WTC11 (cell line): ENCODE data around the gene KCNAB3. TPM values are rescaled to one million over a fixed set of nuclear protein-coding genes. Genes with fewer than 3 reads are reported as not detected.

ENCODE experiments used
- ATAC-seq: fragments of 200-7000 bp; cut with Tn5 transposase; 2 replicates; pipeline ENCODE4 v1.10.0; 2021; ENCODE audit warnings: mild to moderate bottlenecking, moderate library complexity
- CTCF ChIA-PET: fragments of 300-600 bp; sonication (Branson Sonifier 250); formaldehyde crosslinking; loops from one replicate; lab custom pipeline; 2021; ENCODE audit warnings: antibody characterized with exemption; lab: Charles Lee
- POLR2A ChIA-PET: fragments of 350-600 bp; sonication (Branson Sonifier 250); formaldehyde crosslinking; loops from one replicate; lab custom pipeline; 2021; ENCODE audit warnings: antibody characterized with exemption; lab: Charles Lee
- DNase-seq: peaks from one replicate; pipeline ENCODE4 v3.0.0; 2021; ENCODE audit warnings: low spot score
- H3K27ac Mint-ChIP-seq: 2 replicates; pipeline ENCODE4 v1.8.0; 2021; ENCODE audit warnings: mixed read lengths
- H3K27me3 Mint-ChIP-seq: 2 replicates; pipeline ENCODE4 v1.8.0; 2021; ENCODE audit warnings: low read depth, mild to moderate bottlenecking, moderate library complexity, mixed read lengths
- H3K36me3 Mint-ChIP-seq: 2 replicates; pipeline ENCODE4 v1.8.0; 2021; ENCODE audit warnings: mixed read lengths
- H3K4me1 Mint-ChIP-seq: 2 replicates; pipeline ENCODE4 v1.8.0; 2022; ENCODE audit warnings: mixed read lengths
- H3K4me3 Mint-ChIP-seq: 2 replicates; pipeline ENCODE4 v1.8.0; 2021; ENCODE audit warnings: mild to moderate bottlenecking, moderate library complexity, mixed read lengths
- H3K9me3 Mint-ChIP-seq: 2 replicates; pipeline ENCODE4 v1.8.0; 2021; ENCODE audit warnings: mixed read lengths
- ARID4B ChIP-seq: sonication (generic); formaldehyde crosslinking; IDR thresholded peaks from 2 replicates; pipeline ENCODE4 v1.8.0; 2023; ENCODE audit warnings: missing genetic modification reagents, mild to moderate bottlenecking, borderline replicate concordance
- ESRRA ChIP-seq: sonication (generic); formaldehyde crosslinking; IDR thresholded peaks from 2 replicates; pipeline ENCODE4 v1.8.1; 2022; ENCODE audit warnings: mild to moderate bottlenecking, missing genetic modification reagents, borderline replicate concordance
- KAT7 ChIP-seq: sonication (generic); formaldehyde crosslinking; IDR thresholded peaks from 2 replicates; pipeline ENCODE4 v1.8.1; 2023; ENCODE audit warnings: missing genetic modification reagents, mild to moderate bottlenecking, borderline replicate concordance
- NFE2L1 ChIP-seq: sonication (generic); formaldehyde crosslinking; IDR thresholded peaks from 2 replicates; pipeline ENCODE4 v1.8.1; 2023; ENCODE audit warnings: missing genetic modification reagents
- NR3C1 ChIP-seq: sonication (generic); formaldehyde crosslinking; conservative IDR thresholded peaks from 2 replicates; pipeline ENCODE4 v1.8.1; 2023; ENCODE audit warnings: low read depth, mild to moderate bottlenecking, missing genetic modification reagents
- RORB ChIP-seq: fragments of 250-450 bp; sonication (Bioruptor Pico); IDR thresholded peaks from 2 replicates; pipeline ENCODE4 v1.9.0; 2021; ENCODE audit warnings: mild to moderate bottlenecking
- SMAD4 ChIP-seq: sonication (generic); formaldehyde crosslinking; IDR thresholded peaks from 2 replicates; pipeline ENCODE4 v1.8.0; 2022; ENCODE audit warnings: mild to moderate bottlenecking, missing genetic modification reagents
- TCF7 ChIP-seq: sonication (generic); formaldehyde crosslinking; IDR thresholded peaks from 2 replicates; pipeline ENCODE4 v1.8.0; 2022; ENCODE audit warnings: mild to moderate bottlenecking, low read depth, missing genetic modification reagents, moderate library complexity
- ZNF416 ChIP-seq: fragments of 250-450 bp; sonication (Bioruptor Pico); IDR thresholded peaks from 2 replicates; pipeline ENCODE4 v1.9.0; 2021; ENCODE audit warnings: mild to moderate bottlenecking, inconsistent platforms
- ZNF423 ChIP-seq: fragments of 250-450 bp; sonication (Bioruptor Pico); IDR thresholded peaks from 2 replicates; pipeline ENCODE4 v2.1.2; 2022; ENCODE audit warnings: mild to moderate bottlenecking, moderate library complexity
- ZNF512 ChIP-seq: sonication (generic); formaldehyde crosslinking; IDR thresholded peaks from 2 replicates; pipeline ENCODE4 v1.8.1; 2022; ENCODE audit warnings: missing genetic modification reagents, borderline replicate concordance
- total RNA-seq: library from RNA; stranded (reverse); gene quantifications from 3 replicates; pipeline ENCODE4 v1.2.3, GENCODE V29; 2021
- TF ChIP-seq, protein P1 (sequence below): fragments of 250-450 bp; sonication (Bioruptor Pico); IDR thresholded peaks from 2 replicates; pipeline ENCODE4 v1.8.0; 2021; ENCODE audit warnings: mild to moderate bottlenecking
- TF ChIP-seq, protein P2 (sequence below): sonication (generic); formaldehyde crosslinking; IDR thresholded peaks from 2 replicates; pipeline ENCODE4 v1.8.0; 2022; ENCODE audit warnings: missing genetic modification reagents

The KCNAB3 gene
- total RNA-seq, 1 experiment from 2014 or later, result 3.2 TPM

DNA sequence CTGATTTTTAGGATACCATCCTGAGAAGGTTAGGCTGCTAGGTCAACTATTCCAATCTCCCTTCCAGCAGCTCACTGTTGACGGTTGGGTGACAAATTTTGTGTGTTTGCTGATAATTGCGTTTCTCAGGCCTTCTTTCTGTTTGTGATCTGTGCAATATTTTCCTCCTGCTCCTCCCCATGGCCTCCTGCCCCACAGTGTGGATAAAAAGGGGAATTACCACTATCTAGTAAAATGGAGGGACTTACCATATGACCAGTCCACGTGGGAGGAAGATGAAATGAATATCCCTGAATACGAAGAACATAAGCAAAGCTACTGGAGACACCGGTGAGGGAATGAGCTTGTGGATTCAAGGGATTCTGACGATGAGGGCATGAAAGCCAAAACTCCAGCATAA, 31.9 kb downstream of the KCNAB3 start:
- H3K4me3 Mint-ChIP-seq, result no peak overlapping the region
- ATAC-seq, result no peak
- no peaks in the 10 kb centered on the region for H3K4me1 Mint-ChIP-seq
- H3K27me3 Mint-ChIP-seq, result no peaks in the 10 kb centered on the region
- H3K27ac Mint-ChIP-seq, result no peak overlapping the region
- TF ChIP-seq ARID4B (CRISPR knock-in tag), result no peak
- TF ChIP-seq SMAD4 (CRISPR knock-in tag), result no peak
- TF ChIP-seq RORB (CRISPR knock-in tag), result no peak
- no peak for TF ChIP-seq ZNF423 (CRISPR knock-in tag)
- TF ChIP-seq, protein P1, sequence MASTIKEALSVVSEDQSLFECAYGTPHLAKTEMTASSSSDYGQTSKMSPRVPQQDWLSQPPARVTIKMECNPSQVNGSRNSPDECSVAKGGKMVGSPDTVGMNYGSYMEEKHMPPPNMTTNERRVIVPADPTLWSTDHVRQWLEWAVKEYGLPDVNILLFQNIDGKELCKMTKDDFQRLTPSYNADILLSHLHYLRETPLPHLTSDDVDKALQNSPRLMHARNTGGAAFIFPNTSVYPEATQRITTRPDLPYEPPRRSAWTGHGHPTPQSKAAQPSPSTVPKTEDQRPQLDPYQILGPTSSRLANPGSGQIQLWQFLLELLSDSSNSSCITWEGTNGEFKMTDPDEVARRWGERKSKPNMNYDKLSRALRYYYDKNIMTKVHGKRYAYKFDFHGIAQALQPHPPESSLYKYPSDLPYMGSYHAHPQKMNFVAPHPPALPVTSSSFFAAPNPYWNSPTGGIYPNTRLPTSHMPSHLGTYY (CRISPR knock-in tag), result no peak
- TF ChIP-seq ZNF416 (CRISPR knock-in tag), result no peak
- TF ChIP-seq NFE2L1 (CRISPR knock-in tag), result no peak
- no peak for TF ChIP-seq ZNF512 (CRISPR knock-in tag)
- TF ChIP-seq NR3C1 (CRISPR knock-in tag), result no peak
- ChIA-PET POLR2A (no interaction called here), CTCF (interaction anchor here (1.1 kb wide), 1 partner anchor 196 kb away, joined by 3 read pairs; no protein-coding TSS in a partner anchor)
- no peak for DNase-seq
- peaks cover 27% of the 10 kb centered on the region; the same call in 1 of the 2 replicates for H3K36me3 Mint-ChIP-seq
- H3K9me3 Mint-ChIP-seq, result no peaks in the 10 kb centered on the region

DNA sequence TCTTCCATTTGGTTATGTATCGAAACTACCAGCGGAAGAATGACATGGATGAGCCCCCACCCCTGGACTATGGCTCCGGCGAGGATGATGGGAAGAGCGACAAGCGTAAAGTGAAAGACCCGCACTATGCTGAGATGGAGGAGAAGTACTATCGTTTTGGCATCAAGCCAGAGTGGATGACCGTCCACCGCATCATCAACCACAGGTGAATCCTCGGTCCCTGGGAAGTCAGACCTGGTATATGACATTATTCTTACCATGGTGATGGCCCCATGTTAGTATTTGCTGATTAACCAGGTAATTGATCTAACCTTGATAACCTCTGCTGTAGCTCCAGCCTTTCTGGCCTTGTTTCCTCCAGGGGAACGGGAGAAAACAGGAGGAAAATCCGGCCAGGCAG, 32.6 kb downstream of the KCNAB3 start:
- POLR2A ChIA-PET, result no interaction called here
- CTCF ChIA-PET, result no interaction called here
- ATAC-seq (no peak), DNase-seq (no peak)
- Mint-ChIP-seq H3K36me3 (peaks cover 25% of the 10 kb centered on the region; the same call in 1 of the 2 replicates), H3K27ac (no peak overlapping the region), H3K4me3 (no peak overlapping the region), H3K27me3 (no peaks in the 10 kb centered on the region), H3K9me3 (no peaks in the 10 kb centered on the region), H3K4me1 (no peaks in the 10 kb centered on the region)
- TF ChIP-seq, protein P2, sequence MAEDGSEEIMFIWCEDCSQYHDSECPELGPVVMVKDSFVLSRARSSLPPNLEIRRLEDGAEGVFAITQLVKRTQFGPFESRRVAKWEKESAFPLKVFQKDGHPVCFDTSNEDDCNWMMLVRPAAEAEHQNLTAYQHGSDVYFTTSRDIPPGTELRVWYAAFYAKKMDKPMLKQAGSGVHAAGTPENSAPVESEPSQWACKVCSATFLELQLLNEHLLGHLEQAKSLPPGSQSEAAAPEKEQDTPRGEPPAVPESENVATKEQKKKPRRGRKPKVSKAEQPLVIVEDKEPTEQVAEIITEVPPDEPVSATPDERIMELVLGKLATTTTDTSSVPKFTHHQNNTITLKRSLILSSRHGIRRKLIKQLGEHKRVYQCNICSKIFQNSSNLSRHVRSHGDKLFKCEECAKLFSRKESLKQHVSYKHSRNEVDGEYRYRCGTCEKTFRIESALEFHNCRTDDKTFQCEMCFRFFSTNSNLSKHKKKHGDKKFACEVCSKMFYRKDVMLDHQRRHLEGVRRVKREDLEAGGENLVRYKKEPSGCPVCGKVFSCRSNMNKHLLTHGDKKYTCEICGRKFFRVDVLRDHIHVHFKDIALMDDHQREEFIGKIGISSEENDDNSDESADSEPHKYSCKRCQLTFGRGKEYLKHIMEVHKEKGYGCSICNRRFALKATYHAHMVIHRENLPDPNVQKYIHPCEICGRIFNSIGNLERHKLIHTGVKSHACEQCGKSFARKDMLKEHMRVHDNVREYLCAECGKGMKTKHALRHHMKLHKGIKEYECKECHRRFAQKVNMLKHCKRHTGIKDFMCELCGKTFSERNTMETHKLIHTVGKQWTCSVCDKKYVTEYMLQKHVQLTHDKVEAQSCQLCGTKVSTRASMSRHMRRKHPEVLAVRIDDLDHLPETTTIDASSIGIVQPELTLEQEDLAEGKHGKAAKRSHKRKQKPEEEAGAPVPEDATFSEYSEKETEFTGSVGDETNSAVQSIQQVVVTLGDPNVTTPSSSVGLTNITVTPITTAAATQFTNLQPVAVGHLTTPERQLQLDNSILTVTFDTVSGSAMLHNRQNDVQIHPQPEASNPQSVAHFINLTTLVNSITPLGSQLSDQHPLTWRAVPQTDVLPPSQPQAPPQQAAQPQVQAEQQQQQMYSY (CRISPR knock-in tag), result no peak
- no peak for TF ChIP-seq TCF7
- TF ChIP-seq KAT7, result no peak
- no peak for TF ChIP-seq ESRRA
